K562 (cell line): Measurements from ENCODE around the gene C19orf67. TPM values are rescaled to one million over a fixed set of nuclear protein-coding genes. Genes with fewer than 3 reads are reported as not detected.

Experiments used
- CBX8 ChIP-seq: fragments of 200-600 bp; sonication (generic); IDR thresholded peaks from 2 replicates; pipeline ENCODE4 v1.6.1; 2012; ENCODE audit warnings: borderline replicate concordance, mixed run types, low read depth, mild to moderate bottlenecking, moderate library complexity, mixed read lengths, low read length, control low read depth, inconsistent platforms; ENCODE audit not compliant: poor library complexity, severe bottlenecking; ENCODE audit errors: extremely low read depth
- GABPB1 ChIP-seq: sonication (generic); formaldehyde crosslinking; IDR thresholded peaks from 2 replicates; pipeline ENCODE4 v1.8.0; 2022; ENCODE audit warnings: mild to moderate bottlenecking, missing genetic modification reagents
- GMEB1 ChIP-seq: fragments of 250-450 bp; sonication (Bioruptor Pico); IDR thresholded peaks from 2 replicates; pipeline ENCODE4 v1.4.0; 2020; ENCODE audit warnings: mild to moderate bottlenecking
- GTF3C2 ChIP-seq: IDR thresholded peaks from 3 replicates; pipeline ENCODE4 v1.6.1; 2011; ENCODE audit warnings: borderline replicate concordance, mild to moderate bottlenecking, moderate library complexity; ENCODE audit not compliant: insufficient read length; ENCODE audit errors: extremely low read depth
- HDAC2 ChIP-seq: fragments of 450-650 bp; IDR thresholded peaks from 2 replicates; pipeline ENCODE4 v1.6.1; 2016; ENCODE audit warnings: mild to moderate bottlenecking
- NELFE ChIP-seq: IDR thresholded peaks from 2 replicates; pipeline ENCODE4 v1.6.1; 2011; ENCODE audit warnings: mild to moderate bottlenecking; ENCODE audit not compliant: insufficient read depth, insufficient read length
- NONO ChIP-seq, 2 experiments: fragments of 200-400 bp in 1 of 2; fragments of 450-650 bp in 1 of 2; formaldehyde crosslinking in 1 of 2; IDR thresholded peaks; 2 replicates each; pipeline ENCODE4 v1.6.1; 2017; ENCODE audit warnings: low read depth in 2 of 2, mild to moderate bottlenecking in 2 of 2, moderate library complexity in 2 of 2, low read length in 1 of 2
- PBX2 ChIP-seq, 2 experiments: IDR thresholded peaks in 1 of 2; conservative IDR thresholded peaks in 1 of 2; 2 replicates each; pipeline ENCODE4 v1.6.1; 2016; ENCODE audit warnings: low read depth in 2 of 2, mild to moderate bottlenecking in 1 of 2, missing compliant biosample characterization in 1 of 2, missing genetic modification characterization in 1 of 2, moderate library complexity in 1 of 2
- PHF20 ChIP-seq: fragments of 450-650 bp; IDR thresholded peaks from 2 replicates; pipeline ENCODE4 v1.6.1; 2018; ENCODE audit not compliant: partially characterized antibody
- RB1 ChIP-seq: fragments of 450-650 bp; IDR thresholded peaks from 2 replicates; pipeline ENCODE4 v1.6.1; 2017; ENCODE audit warnings: low read depth, mild to moderate bottlenecking
- STAG1 ChIP-seq: sonication (generic); formaldehyde crosslinking; IDR thresholded peaks from 2 replicates; pipeline ENCODE4 v1.5.0; 2020; ENCODE audit warnings: missing genetic modification reagents, borderline replicate concordance
- ZNF282 ChIP-seq: sonication (generic); formaldehyde crosslinking; IDR thresholded peaks from 2 replicates; pipeline ENCODE4 v1.8.1; 2023; ENCODE audit warnings: missing genetic modification reagents
- polyA plus RNA-seq, 8 experiments: library from polyadenylated mRNA; depleted of rRNA in 4 of 8; stranded (reverse) in 5 of 8; unstranded in 3 of 8; fragments of >200 nt; fragmentation: Nextera tagmentation in 2 of 8; fragmentation: Illumina TruSeq in 1 of 8; extraction: Ambion mirVana in 2 of 8; extraction: Trizol in 1 of 8; gene quantifications; 2 replicates each; pipeline versions ENCODE4 v1.2.1 to v1.2.3, GENCODE V29; 2011 to 2014; ENCODE audit warnings: inconsistent platforms in 1 of 8, missing spikeins in 1 of 8
- total RNA-seq, 7 experiments: library from RNA; depleted of rRNA in 6 of 7; stranded (reverse); fragments of >200 nt in 6 of 7; fragmentation: Illumina TruSeq in 2 of 7; extraction: Trizol in 2 of 7; gene quantifications; 2 replicates each; pipeline versions ENCODE4 v1.2.1 to v1.2.3, GENCODE V29; 2011 to 2021; ENCODE audit warnings: low replicate concordance in 1 of 7
- TF ChIP-seq, protein P1 (sequence below): conservative IDR thresholded peaks from 2 replicates; pipeline ENCODE4 v1.6.1; 2011; ENCODE audit warnings: low read depth, mild to moderate bottlenecking, low read length; ENCODE audit not compliant: control insufficient read depth
- TF ChIP-seq, protein P2 (sequence below), 2 experiments: fragments of 450-650 bp in 1 of 2; sonication (generic) in 1 of 2; formaldehyde crosslinking in 1 of 2; IDR thresholded peaks in 1 of 2; conservative IDR thresholded peaks in 1 of 2; 2 replicates each; pipeline versions ENCODE4 v1.6.1 to v1.8.1; 2016 to 2023; ENCODE audit warnings: mild to moderate bottlenecking in 2 of 2, moderate library complexity in 2 of 2, inconsistent platforms in 1 of 2, missing genetic modification reagents in 1 of 2

C19orf67 gene
- total and polyA plus RNA-seq, 9 of the 15 experiments (the other 6 are each of a cell fraction or from before 2014, with no cell fraction given): 0.29 to 1.8 (median 0.51) TPM; not detected in 3

GRCh38 chr19:14118165-14119051 is 32.8 kb upstream of the C19orf67 start (continued):
- TF ChIP-seq GTF3C2: no peak
- no peak for TF ChIP-seq HDAC2
- no peak for TF ChIP-seq GABPB1 (CRISPR knock-in tag)
- no peak for TF ChIP-seq ZNF282 (CRISPR knock-in tag)
- TF ChIP-seq, protein P1, sequence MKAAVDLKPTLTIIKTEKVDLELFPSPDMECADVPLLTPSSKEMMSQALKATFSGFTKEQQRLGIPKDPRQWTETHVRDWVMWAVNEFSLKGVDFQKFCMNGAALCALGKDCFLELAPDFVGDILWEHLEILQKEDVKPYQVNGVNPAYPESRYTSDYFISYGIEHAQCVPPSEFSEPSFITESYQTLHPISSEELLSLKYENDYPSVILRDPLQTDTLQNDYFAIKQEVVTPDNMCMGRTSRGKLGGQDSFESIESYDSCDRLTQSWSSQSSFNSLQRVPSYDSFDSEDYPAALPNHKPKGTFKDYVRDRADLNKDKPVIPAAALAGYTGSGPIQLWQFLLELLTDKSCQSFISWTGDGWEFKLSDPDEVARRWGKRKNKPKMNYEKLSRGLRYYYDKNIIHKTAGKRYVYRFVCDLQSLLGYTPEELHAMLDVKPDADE: peak; percentile 59
- TF ChIP-seq RB1: peak; percentile 76
- TF ChIP-seq GMEB1 (CRISPR knock-in tag): peak; percentile 83
- peak in 1 of 2 experiments; percentile 78; a peak in 1 of 4 replicates for TF ChIP-seq NONO (IDR thresholded peaks at IDR 0.05; ENCODE audit: low read depth in 2 of 2, low read length in 1 of 2)
- TF ChIP-seq CBX8: no peak
- no peak for TF ChIP-seq STAG1 (CRISPR knock-in tag)
- peak; percentile 74 for TF ChIP-seq PHF20
- TF ChIP-seq, protein P2, sequence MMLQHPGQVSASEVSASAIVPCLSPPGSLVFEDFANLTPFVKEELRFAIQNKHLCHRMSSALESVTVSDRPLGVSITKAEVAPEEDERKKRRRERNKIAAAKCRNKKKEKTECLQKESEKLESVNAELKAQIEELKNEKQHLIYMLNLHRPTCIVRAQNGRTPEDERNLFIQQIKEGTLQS (IDR thresholded peaks at IDR 0.05): no peak
- TF ChIP-seq, protein P2 (CRISPR knock-in tag; conservative IDR thresholded peaks at IDR 0.05): no peak
- no peak for TF ChIP-seq PBX2 (CRISPR knock-in tag; IDR thresholded peaks at IDR 0.05; ENCODE audit: low read depth)
- no peak for TF ChIP-seq PBX2 (tag; conservative IDR thresholded peaks at IDR 0.05; ENCODE audit: low read depth)
- TF ChIP-seq NELFE: no peak
